Urothelium cell line (cell line): ENCODE data around the gene HAPSTR1.
"Not testable (repeated sequence)": the region's sequence is repeated elsewhere in the genome, so short reads cannot be mapped to it uniquely, and the experiment has no call there.

Source experiments
- DNase-seq: peaks from one replicate; pipeline ENCODE4 v3.0.0; 2011; ENCODE audit warnings: low spot score, mixed read lengths
- FAIRE-seq: peaks from 2 replicates; lab custom pipeline; 2011; peaks lifted over from hg19 to GRCh38; lab: Jason Lieb, UNC

HAPSTR1 gene

DNA sequence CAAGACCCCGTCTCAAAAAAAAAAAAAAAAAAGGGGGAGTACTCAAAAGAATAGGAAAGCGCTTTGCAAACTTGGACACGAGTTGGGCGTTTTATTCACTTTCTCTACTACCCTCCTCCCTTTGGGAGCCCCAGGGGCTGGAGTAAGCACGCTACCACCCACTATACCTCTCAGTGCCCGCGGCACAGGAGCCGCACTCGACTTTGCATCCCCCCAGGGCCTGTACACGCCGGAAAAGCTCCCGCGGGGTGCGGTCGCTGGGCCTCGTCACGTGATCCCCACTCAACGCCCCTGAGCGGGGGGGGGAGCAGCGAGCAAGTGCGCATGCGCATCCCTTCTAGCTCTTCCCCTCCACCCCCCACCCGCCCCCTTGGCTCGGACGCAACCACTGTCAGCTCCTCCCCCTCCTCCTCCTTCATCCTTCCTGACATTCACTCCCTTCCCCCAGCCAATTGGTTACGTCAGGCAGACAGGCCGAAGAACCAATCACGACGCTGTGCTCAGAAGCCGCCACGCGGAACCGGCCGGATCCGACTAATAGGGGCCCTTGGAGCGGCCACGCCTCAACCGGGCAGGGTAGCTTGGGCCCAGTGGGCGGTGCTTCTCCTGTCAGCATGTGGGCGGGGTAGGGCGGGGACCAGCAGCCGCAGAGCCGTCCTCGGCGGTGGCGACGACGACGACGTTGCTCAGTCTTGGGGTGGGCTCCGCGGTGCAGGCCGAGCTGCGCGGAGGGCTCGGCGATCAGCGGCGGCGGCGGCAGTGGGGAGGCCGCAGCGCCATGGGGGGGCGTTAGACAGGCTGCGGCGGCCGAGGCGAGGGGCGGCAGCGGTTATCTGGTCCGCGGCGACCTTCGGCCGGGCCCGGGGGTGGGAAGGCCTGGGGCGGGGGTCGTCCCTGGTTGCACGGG is at the start of gene HAPSTR1:
Gene HAPSTR1 (plus strand): TSS at position 685 of the 907 bp plus-strand sequence. CDS start 401 bp downstream, outside the sequence.
- FAIRE-seq = peak; percentile 91

DNA sequence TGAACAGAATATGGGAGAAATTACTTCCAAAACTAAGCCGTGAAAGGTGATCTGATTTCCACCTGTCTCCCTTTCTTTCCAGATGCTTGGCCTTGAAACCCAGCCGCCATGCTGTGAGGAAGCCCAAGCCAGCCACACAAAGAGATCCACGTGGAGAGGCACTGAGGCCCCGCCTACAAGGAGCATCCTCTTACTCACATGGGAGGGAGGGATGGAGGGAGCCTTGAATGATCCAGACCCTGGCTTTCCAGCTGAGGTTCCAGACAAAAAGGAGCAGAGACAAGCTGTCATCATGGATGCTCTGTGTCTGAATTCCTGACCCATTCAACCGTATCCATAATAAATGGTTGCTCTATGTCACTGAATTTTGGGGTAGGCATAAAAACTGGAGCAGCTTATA is 48.9 kb upstream of the HAPSTR1 start:
- DNase-seq (no peak), FAIRE-seq (no peak)

More for the DNA sequence above, at the start of gene HAPSTR1:
- peak; percentile 98 for DNase-seq

DNA sequence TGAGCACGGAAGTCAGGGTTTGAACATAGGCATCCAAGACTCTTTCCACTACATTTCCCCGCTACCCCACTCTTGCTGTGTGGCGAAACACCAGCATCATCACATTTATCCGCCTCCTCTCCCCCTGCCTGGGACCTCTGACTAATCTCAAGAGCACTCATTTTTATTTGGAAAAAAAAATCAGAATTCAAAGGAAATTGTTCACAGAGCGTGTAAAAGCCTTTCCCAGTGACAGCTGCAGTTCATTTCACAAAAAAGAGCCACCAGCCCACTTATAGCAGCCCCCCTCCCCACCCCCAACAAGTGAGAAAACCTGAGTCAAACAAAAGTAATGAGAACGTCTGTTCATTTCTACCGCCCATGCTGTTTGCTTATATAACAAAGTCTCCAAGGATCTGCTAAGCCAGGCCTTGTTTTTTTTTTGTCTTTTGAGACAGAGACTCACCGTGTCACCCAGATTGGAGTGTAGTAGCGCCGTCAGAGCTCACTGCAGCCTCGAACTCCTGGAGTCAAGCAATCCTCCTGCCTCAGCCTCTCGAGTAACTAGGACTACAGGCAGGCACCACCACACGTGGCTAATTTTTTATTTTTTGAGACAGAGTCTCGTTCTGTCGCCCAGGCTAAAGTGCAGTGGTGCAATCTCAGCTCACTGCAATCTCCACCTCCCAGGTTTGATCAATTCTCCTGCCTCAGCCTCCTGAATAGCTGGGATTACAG is 48.3 kb upstream of the HAPSTR1 start:
- FAIRE-seq = no peak
- peak; percentile 20 for DNase-seq

- not testable (repeated sequence) for FAIRE-seq, DNase-seq
Observed at GRCh38 chr16:9045562-9045961, 45.9 kb upstream of the HAPSTR1 start.

DNA sequence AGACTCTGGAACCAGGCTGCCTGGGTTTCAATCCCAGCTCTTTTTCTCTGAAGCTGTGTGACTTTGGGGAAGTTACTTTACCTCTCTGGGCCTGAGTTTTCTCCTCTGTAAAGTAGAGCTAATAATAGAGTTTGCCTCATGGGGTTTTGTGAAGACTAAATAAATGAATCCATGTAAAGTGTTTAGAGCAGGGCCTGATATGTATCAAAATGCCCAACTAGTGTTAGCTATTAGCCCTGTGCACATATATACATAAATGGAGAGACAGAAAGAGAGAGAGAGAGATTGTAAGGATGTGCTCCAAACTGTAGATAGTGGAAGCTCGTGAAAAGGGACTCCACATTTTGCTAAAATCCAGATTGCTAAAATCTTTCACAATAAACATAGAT is 44.8 kb upstream of the HAPSTR1 start:
- FAIRE-seq (no peak), DNase-seq (no peak)

DNA sequence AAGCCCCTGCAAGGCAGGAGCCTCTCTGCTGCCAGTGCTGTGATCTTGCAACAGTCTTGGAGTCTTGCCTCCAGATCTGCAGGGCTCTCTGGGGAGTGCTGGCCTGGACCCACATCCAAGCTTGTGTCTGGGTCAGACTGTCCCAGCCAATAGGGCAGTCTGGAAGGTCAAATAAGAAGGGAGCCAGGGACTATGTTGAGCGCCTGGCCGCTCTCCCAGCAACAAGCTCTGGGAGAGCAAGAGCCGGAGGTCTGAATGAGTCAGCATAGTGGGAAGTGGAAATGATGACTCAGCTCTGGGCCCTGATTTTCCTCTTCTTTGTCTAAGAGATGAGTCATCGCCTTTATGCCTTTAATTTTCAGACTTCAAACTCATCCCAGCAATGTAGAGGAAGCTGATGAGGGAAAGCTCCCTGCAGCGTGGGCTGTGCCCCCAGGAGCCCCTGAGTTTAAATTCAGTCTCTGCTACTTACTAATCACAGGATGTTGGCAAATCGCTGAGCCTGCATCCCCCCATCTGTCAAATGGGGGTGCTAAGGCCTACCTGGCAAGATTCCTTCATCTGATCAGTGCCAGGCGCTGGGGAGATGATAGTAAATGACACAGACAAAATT is 43.6 kb upstream of the HAPSTR1 start:
- DNase-seq = peak; percentile 90
- FAIRE-seq = no peak

DNA sequence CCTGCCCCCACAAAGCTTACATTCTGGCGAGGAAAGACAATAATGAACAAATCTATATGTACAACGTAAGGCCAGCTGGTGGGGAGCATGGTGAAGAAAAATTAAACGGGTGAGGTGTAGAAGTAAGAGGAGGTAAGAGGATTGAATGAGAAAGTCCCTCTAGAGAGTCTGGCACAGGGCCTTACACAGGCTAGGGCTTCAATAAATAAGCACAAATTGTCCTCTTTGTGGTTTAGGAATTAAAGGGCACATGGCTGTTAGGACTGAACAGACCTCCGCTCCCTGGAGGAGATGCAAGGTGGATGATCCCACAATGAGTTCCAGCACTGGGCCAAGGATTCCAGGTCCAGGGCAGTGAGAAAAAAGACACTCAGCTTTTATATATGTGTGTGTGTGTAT is 43.1 kb upstream of the HAPSTR1 start:
- DNase-seq (no peak), FAIRE-seq (no peak)

DNA sequence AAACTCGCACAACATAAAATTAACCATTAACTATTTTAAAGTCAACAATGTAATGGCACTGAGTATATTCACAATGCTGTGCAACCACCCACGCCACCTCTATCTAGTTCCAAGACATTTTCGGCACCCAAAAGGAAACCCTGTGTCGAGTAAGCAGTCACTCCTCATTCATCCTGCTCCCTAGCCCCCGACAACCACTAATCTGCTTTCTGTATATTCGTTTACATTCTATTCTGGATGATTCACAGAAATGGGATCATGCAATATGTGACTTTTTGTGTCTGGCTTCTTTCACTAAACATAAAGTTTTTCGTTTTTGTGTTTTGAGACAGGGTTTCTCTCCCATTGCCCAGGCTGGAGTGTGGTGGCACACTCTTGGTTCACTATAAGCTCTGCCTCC is 42.2 kb upstream of the HAPSTR1 start:
- FAIRE-seq (no peak), DNase-seq (no peak)

- no peak for DNase-seq
Observed at GRCh38 chr16:9050102-9050830, 41.2 kb upstream of the HAPSTR1 start.

DNA sequence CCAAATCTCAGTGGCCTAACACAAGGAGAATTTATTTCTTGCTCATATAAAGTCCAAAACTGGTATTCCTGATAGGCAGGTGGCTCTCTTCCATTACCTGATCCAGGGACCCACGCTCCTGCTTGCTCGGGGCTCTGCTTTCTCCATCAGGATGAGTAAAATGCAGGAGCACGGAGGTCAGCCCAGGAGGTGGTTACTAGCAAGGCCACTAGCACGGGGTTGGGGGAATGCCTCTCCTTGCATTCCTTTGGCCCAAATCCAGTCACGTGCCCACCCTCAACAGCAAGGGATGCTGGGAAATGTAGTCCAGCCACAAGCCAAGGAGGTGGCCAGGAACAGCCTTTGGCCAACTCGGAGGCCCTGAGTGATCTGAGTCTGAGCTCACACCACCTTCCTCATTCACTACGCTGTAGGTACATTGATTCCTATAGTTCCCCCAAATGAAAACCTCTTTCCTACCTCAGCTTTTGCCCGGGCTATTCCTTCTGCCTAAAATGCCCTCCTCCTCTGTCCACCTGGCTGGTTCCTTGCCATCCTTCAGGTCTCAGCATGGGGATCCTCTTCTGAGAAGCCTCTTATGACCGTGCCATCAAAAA is 38.3 kb upstream of the HAPSTR1 start:
- FAIRE-seq = no peak
- peak; percentile 66 for DNase-seq

More at GRCh38 chr16:9050102-9050830, 41.2 kb upstream of the HAPSTR1 start:
- FAIRE-seq = no peak

DNA sequence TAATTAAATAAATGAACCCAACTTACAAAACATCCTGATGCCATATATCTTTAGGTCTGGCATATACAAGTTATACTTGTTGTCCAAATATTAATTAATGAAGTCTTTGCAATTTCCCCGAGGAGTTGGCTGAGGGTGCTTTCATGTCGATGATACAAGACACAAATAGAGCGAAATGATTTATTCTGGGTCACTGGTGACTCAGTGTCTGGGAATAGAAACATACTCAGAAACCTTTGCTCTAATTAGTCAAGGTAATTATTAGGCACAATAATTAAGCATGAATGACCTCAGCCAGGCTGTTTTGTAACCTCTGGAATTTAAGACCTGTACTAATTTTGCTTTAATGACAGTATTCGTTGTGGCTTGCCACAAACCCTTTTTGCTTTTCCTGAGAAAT is 37.0 kb upstream of the HAPSTR1 start:
- FAIRE-seq (no peak), DNase-seq (no peak)

- FAIRE-seq = no peak
- DNase-seq = no peak
Observed at GRCh38 chr16:9055115-9055514, 36.3 kb upstream of the HAPSTR1 start.

DNA sequence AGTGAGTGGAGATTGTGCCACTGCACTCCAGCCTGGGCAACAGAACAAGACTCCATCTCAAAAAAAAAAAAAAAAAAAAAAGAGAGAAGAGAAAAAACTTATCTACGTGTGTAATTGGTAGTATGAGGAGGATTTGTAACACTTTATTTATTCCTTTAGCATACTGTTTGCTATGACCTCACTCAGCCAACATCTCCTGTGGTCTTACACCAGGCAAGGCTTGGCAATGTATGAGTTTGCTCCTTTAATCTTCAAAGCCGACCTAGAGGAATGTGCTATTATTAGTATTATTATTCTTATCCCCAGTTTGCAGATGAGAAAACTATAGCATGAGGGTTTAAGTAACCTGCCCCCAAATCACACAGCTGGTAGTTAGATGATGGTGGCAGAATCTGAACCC is 35.8 kb upstream of the HAPSTR1 start:
- no peak for DNase-seq
- FAIRE-seq = no peak

DNA sequence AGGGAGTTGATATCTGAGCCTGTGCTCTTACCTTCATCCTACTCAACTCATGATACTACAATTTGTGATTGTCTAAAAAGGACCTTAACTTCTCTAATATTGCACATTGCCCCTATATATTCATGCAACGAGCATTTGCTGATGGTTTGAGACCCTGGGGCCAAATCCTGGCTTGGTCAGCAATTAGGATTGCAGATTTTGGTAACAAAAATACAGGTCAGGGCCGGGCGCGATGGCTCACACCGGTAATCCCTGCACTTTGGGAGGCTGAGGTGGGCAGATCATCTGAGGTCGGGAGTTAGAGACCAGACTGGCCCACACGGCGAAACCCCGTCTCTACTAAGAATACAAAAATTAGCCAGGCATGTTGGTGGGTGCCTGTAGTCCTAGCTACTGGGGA is 35.4 kb upstream of the HAPSTR1 start:
- DNase-seq (no peak), FAIRE-seq (no peak)

DNA sequence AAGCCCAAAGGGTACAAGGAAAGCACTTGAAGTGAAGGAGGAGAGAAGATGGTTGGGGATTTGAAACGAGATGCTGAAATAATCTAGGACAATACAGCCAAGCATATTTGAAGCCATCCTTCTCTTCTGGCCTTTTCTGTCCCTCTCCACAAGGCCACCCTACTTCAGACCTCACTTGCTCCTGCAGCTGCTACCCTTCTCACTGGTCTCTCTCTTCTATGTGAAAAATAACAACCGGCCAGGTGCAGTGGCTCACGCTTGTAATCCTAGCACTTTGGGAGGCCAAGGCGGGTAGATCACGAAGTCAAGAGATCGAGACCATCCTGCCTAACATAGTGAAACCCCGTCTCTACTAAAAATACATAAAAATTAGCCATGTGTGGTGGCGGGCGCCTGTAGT is 33.2 kb upstream of the HAPSTR1 start:
- no peak for FAIRE-seq
- DNase-seq = no peak

GRCh38 chr16:9060225-9060624 is 31.2 kb upstream of the HAPSTR1 start:
- FAIRE-seq = no peak
- DNase-seq = no peak

DNA sequence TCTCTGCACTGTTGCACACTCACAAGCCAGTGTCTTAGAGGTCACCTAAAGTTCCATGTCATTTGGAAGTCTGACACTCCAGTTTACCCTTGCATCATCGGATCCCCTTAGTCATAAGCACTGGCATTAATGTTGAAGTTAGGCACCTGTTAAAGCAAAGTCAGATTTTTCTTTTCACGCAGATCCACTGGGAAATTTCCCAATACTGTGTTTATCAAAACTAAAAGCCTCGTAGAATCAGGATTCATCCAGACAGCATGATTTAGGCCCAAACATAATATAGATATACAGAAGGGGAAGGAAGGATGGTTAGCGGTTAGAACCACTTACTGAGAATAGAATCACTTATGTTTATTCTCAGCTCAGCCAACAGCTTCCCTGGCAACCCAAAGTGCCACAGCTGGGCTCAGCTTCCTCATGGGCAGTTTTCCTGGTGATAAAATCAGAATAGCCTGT is 30.1 kb upstream of the HAPSTR1 start:
- DNase-seq = no peak
- FAIRE-seq = no peak

GRCh38 chr16:9062301-9062700 is 29.1 kb upstream of the HAPSTR1 start:
- no peak for DNase-seq
- FAIRE-seq = no peak

- DNase-seq (no peak), FAIRE-seq (no peak)
Observed at GRCh38 chr16:9065077-9065476, 26.4 kb upstream of the HAPSTR1 start.

DNA sequence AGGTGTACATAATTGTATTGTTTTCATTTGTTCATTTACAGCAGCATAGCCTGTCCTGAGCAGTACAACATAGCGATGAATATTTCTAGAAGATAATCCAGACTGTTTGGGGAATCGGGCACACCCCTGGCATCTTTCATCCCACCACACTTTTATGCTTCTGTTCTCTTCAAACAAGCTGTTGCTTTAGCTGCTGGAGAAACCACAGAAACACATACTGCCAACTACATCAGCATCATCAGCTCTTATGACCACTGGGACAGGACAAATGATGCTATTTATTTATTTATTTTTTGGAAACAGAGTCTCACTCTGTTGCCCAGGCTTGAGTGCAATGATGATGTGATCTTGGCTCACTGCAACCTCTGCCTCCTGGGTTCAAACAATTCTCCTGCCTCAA is 22.6 kb upstream of the HAPSTR1 start:
- FAIRE-seq = no peak
- DNase-seq = no peak
